A673 (cell line): ENCODE results near the gene NOLC1.

Experiments
- CTCF ChIP-seq: fragments of 300-800, 200-600 bp; sonication (generic); conservative IDR thresholded peaks from 2 replicates; pipeline ENCODE4 v1.5.1; 2017; ENCODE audit warnings: low read depth, mild to moderate bottlenecking, antibody characterized with exemption, low read length, moderate library complexity, mixed read lengths
- EZH2 ChIP-seq: fragments of 200-600 bp; sonication (generic); IDR thresholded peaks from 2 replicates; pipeline ENCODE4 v1.6.1; 2017; ENCODE audit warnings: borderline replicate concordance, low read depth, mild to moderate bottlenecking, mixed read lengths, antibody characterized with exemption, low read length; ENCODE audit not compliant: poor library complexity, severe bottlenecking

GRCh38 chr10:102195296-102195870 lies 43.2 kb downstream of the NOLC1 start:
- TF ChIP-seq CTCF: no peak
- TF ChIP-seq EZH2: no peak
